K562 (cell line): Measurements from ENCODE around the gene CCDC97. TPM values are rescaled to one million over a fixed set of nuclear protein-coding genes. Genes with fewer than 3 reads are reported as not detected.

ENCODE experiments used
- C11orf30 ChIP-seq: fragments of 450-650 bp; IDR thresholded peaks from 2 replicates; pipeline ENCODE4 v1.6.1; 2016; ENCODE audit warnings: low read depth, mild to moderate bottlenecking
- CHD7 ChIP-seq: fragments of 200-600 bp; sonication (generic); IDR thresholded peaks from one replicate; pipeline ENCODE4 v1.6.1; 2012; ENCODE audit warnings: mild to moderate bottlenecking, low read depth, low read length, inconsistent platforms
- COPS2 ChIP-seq: fragments of 450-650 bp; conservative IDR thresholded peaks from 2 replicates; pipeline ENCODE4 v1.6.1; 2016; ENCODE audit warnings: mild to moderate bottlenecking, moderate library complexity
- DPF2 ChIP-seq: fragments of 450-650 bp; IDR thresholded peaks from 2 replicates; pipeline ENCODE4 v1.6.1; 2016
- HDAC3 ChIP-seq: fragments of 450-650 bp; IDR thresholded peaks from 2 replicates; pipeline ENCODE4 v1.6.1; 2018; ENCODE audit warnings: borderline replicate concordance, mild to moderate bottlenecking, moderate library complexity; ENCODE audit not compliant: partially characterized antibody
- NFRKB ChIP-seq: fragments of 450-650 bp; IDR thresholded peaks from 2 replicates; pipeline ENCODE4 v1.6.1; 2016; ENCODE audit warnings: low read depth
- NFYB ChIP-seq: IDR thresholded peaks from 2 replicates; pipeline ENCODE4 v1.6.1; 2011; ENCODE audit warnings: mild to moderate bottlenecking, moderate library complexity; ENCODE audit not compliant: insufficient read length; ENCODE audit errors: extremely low read depth
- NR4A1 ChIP-seq, 2 experiments: fragments of 250-450 bp in 1 of 2; fragments of 450-650 bp in 1 of 2; sonication (Bioruptor Pico) in 1 of 2; IDR thresholded peaks; 2 replicates each; pipeline versions ENCODE4 v1.4.0 to v1.6.1; 2016 to 2020; ENCODE audit warnings: mild to moderate bottlenecking in 2 of 2, missing compliant biosample characterization in 1 of 2, missing genetic modification characterization in 1 of 2, moderate library complexity in 1 of 2
- POLR2AphosphoS2 ChIP-seq: IDR thresholded peaks from 2 replicates; pipeline ENCODE4 v1.6.1; 2012; ENCODE audit warnings: low read length, improper control_type of control experiment
- RAD21 ChIP-seq, 2 experiments: fragments of 250-450 bp in 1 of 2; fragments of 450-650 bp in 1 of 2; sonication (Bioruptor Pico) in 1 of 2; formaldehyde crosslinking in 1 of 2; IDR thresholded peaks in 1 of 2; conservative IDR thresholded peaks in 1 of 2; 2 replicates each; pipeline versions ENCODE4 v1.4.0 to v1.8.0; 2020 to 2022; ENCODE audit warnings: mild to moderate bottlenecking in 2 of 2, moderate library complexity in 1 of 2
- RBM34 ChIP-seq: fragments of 200-400 bp; formaldehyde crosslinking; IDR thresholded peaks from 2 replicates; pipeline ENCODE4 v1.6.1; 2018; ENCODE audit warnings: low read length, borderline replicate concordance; ENCODE audit not compliant: insufficient read depth
- RNF2 ChIP-seq: sonication (generic); IDR thresholded peaks from 2 replicates; pipeline ENCODE4 v1.6.1; 2016
- SMC3 ChIP-seq: conservative IDR thresholded peaks from 2 replicates; pipeline ENCODE4 v1.6.1; 2011; ENCODE audit warnings: low read depth, low read length, improper control_type of control experiment; ENCODE audit not compliant: insufficient read depth
- TAF1 ChIP-seq: IDR thresholded peaks from 2 replicates; pipeline ENCODE4 v1.6.1; 2011; ENCODE audit warnings: mild to moderate bottlenecking, low read length, moderate library complexity; ENCODE audit not compliant: insufficient read depth, control insufficient read depth, severe bottlenecking; ENCODE audit errors: extremely low read depth
- ZC3H4 ChIP-seq: sonication (generic); formaldehyde crosslinking; IDR thresholded peaks from 2 replicates; pipeline ENCODE4 v1.9.0; 2021; ENCODE audit warnings: missing genetic modification reagents, borderline replicate concordance
- polyA plus RNA-seq, 8 experiments: library from polyadenylated mRNA; depleted of rRNA in 4 of 8; stranded (reverse) in 5 of 8; unstranded in 3 of 8; fragments of >200 nt; fragmentation: Nextera tagmentation in 2 of 8; fragmentation: Illumina TruSeq in 1 of 8; extraction: Ambion mirVana in 2 of 8; extraction: Trizol in 1 of 8; gene quantifications; 2 replicates each; pipeline versions ENCODE4 v1.2.1 to v1.2.3, GENCODE V29; 2011 to 2014; ENCODE audit warnings: inconsistent platforms in 1 of 8, missing spikeins in 1 of 8
- total RNA-seq, 7 experiments: library from RNA; depleted of rRNA in 6 of 7; stranded (reverse); fragments of >200 nt in 6 of 7; fragmentation: Illumina TruSeq in 2 of 7; extraction: Trizol in 2 of 7; gene quantifications; 2 replicates each; pipeline versions ENCODE4 v1.2.1 to v1.2.3, GENCODE V29; 2011 to 2021; ENCODE audit warnings: low replicate concordance in 1 of 7

CCDC97 gene
- total and polyA plus RNA-seq, 9 of the 15 experiments (the other 6 are each of a cell fraction or from before 2014, with no cell fraction given), result 0.60 to 16.5 (median 7.0) TPM

GRCh38 chr19:41307090-41307875 lies 2.7 kb upstream of the CCDC97 start (continued):
- no peak for TF ChIP-seq CHD7
- TF ChIP-seq COPS2, result no peak
- TF ChIP-seq NFRKB, result no peak
- no peak for TF ChIP-seq NFYB
- TF ChIP-seq HDAC3, result no peak
- TF ChIP-seq SMC3, result no peak
- TF ChIP-seq ZC3H4, result no peak
- no peak for TF ChIP-seq POLR2AphosphoS2
- no peak for TF ChIP-seq RNF2
- no peak for TF ChIP-seq NR4A1 (CRISPR knock-in tag; IDR thresholded peaks at IDR 0.05)
- no peak for TF ChIP-seq NR4A1 (tag; IDR thresholded peaks at IDR 0.05)
- no peak for TF ChIP-seq RAD21 (CRISPR knock-in tag; conservative IDR thresholded peaks at IDR 0.05 in 1 of 2, IDR thresholded peaks at IDR 0.05 in 1 of 2)
- no peak for TF ChIP-seq DPF2
- TF ChIP-seq TAF1, result no peak
- no peak for TF ChIP-seq C11orf30
- TF ChIP-seq RBM34, result no peak
